ENCODE results near the gene NTM.
"Not testable (repeated sequence)": the region's sequence is repeated elsewhere in the genome, so short reads cannot be mapped to it uniquely, and the experiment has no call there.

NTM gene

DNA sequence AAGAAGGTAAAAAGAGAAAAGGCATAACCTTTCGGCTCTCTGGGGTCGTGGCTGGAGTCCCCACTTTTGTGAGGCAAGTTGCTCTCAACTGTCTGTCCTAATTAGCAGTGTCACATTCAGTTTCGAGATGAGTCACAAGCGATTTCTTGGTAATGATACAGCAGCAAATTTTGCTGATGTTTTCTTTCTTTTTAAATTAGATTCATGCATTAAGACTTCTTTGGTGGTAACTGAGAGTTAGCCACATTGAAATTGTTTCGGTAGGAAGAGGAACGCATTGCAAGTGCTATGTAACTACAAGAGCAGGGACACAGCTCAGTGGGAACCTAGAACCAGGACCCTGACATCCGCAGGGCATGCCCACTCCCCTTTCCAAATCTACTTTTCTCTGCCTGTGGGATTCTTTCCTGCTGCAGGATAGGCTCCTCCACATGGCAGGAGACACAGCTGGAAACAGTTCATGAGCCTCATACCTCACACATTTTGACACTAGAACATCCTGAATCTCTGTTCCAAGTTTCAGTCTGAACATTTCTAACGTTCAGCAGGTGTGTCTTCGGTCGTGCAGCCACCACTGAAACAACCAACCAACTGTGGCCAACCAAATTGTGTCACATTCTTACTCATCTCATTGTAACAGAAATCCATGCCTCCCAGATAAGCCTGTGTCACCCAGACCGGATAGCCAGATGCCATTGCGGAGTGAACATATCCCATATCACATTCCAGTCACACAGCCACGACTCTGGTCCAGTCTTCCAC, 987.6 kb downstream of the NTM start:
- no peak for DNase-seq (ENCODE audit: low read depth, low spot score)
- H3K27ac ChIP-seq = no peak overlapping the region

- H3K27ac ChIP-seq = no peak overlapping the region
- DNase-seq (ENCODE audit: low read depth, low spot score) = no peak
Observed at GRCh38 chr11:132358573-132358953, 988.1 kb downstream of the NTM start.

DNA sequence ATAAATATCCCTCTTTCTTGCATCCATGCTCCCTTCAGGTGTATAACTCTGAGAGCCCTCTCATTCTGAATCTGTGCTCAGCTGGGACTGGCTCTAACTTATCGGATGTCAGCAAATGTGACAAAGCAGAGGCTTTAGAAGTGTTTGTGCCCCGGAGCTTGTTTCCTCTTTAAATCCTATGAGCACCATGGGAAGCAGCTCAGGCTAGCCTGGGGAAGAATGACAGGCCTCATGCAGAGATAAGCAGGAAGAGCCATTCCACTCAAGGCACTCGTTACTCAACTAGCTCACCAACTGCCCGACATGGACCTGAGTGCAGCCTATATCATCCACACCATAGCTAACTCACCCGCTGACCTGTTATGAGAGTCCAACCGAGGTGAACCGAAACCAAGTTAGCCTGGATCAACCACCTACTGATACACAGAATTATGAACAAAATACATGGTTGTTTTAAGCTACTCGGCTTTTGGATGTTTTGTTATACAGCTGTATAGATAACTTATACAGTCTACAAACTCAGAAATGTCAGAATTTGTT, 990.7 kb downstream of the NTM start:
- DNase-seq (ENCODE audit: low read depth, low spot score) = no peak

DNA sequence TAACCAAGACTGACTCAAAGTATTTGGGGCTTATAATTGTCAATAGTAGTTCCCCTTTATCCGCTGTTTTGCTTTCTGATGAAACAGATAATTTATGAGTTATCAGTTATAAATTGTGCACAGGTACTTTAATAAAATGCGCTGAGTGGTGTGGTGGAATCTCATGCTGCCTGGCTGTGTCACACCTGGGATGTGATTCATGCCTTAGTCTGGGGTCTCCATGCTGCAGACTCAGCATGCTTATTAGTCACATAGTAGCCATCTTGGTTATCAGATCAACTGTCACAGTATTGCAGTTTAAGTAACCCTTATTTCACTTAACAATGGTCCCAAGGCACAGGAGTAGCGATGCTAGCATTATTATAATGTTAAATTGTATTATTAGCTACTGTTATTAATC, 995.2 kb downstream of the NTM start:
- DNase-seq (ENCODE audit: low read depth, low spot score) = no peak
- no peak overlapping the region for H3K27ac ChIP-seq

More for the DNA sequence above, 990.7 kb downstream of the NTM start:
- H3K27ac ChIP-seq = no peak overlapping the region

DNA sequence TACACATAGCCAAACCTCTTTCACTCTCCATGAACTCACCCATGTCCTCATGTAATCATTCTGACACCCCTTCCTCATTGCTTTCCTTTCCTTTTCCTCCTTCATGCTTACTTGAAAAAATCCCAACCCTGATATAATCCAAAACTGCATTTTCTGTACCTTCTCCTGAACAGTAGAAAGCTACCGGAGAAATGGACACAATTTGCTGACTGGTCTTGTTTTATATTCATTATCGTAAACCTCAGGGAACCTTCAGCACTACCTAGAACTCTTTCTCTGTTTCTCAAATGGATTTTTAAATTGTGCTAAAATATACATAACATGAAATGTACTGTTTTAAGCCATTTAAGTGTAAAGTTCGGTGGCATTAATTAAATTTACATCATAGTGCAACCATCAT, 996.9 kb downstream of the NTM start:
- H3K27ac ChIP-seq = no peak overlapping the region
- no peak for DNase-seq (ENCODE audit: low read depth, low spot score)

DNA sequence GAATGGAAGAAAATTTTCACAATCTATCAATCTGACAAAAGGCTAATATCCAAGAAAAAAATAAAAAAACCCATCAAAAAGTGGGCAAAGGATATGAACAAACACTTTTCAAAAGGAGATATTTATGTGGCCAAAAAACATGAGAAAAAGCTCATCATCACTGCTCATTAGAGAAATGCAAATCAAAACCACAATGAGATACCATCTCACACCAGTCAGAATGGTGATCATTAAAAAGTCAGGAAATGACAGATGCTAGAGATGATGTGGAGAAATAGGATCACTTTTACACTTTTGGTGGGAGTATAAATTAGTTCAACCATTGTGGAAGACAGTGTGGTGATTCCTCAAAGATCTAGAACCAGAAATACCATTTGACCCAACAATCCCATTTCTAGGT, 999.7 kb downstream of the NTM start:
- not testable (repeated sequence) for H3K27ac ChIP-seq; DNase-seq (ENCODE audit: low read depth, low spot score)

- H3K27ac ChIP-seq = no peak overlapping the region
- DNase-seq (ENCODE audit: low read depth, low spot score) = no peak
Observed at GRCh38 chr11:132373405-132374143, 1003.2 kb downstream of the NTM start.

GRCh38 chr11:132379540-132379939, 1009.1 kb downstream of the NTM start:
- no peak for DNase-seq (ENCODE audit: low read depth, low spot score)
- no peak overlapping the region for H3K27ac ChIP-seq
